T-helper 2 cell treated with Interferon-gamma antibody and Interleukin-4, amounts not matched to agents 100 ng/mL and 5 ng/mL, for 36 hours (primary cell): ENCODE measurements around the gene MASTL. TPM values are rescaled to one million over a fixed set of nuclear protein-coding genes. Genes with fewer than 3 reads are reported as not detected.

Experiments used
- intact Hi-C: fragments of 100-400 bp; cut with micrococcal nuclease; formaldehyde crosslinking; loops from one replicate; pipeline ENCODE4 v1.15.1; 2023
- total RNA-seq: library from RNA; stranded (reverse); gene quantifications from 2 replicates; pipeline ENCODE4 v1.2.3, GENCODE V29; 2022

MASTL gene
- total RNA-seq = 27.1 and 30.2 TPM in 2 replicates

DNA sequence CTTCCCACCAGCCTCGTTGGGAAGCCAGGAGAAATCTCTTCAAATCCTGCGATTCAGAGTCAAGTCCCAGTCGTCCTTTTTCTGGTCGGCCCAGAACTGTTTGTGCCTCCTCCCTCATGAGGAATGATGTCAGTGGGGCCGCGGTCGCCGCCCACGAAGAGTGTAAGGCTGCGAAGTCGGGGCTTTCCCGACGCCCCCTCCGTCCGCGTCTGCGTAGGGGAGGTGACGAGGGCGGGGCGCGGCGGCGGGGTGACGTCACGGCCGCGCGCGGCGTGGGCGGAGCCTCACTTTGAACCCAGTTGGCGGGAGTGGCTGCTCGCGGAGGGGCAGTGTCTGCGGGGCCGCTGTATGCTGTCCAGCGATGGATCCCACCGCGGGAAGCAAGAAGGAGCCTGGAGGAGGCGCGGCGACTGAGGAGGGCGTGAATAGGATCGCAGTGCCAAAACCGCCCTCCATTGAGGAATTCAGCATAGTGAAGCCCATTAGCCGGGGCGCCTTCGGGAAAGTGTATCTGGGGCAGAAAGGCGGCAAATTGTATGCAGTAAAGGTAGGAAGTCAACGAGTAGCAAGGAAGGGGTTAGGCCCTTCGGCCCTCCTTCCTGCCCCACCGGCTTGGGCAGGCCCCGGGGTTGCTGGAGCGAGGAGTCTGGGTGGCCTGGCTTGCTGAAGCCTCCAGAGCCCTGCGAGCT lies at the start of gene MASTL:
MASTL (plus strand) TSS at position 287 of the 689 bp plus-strand sequence; CDS start at position 362, 75 bp downstream.
- intact Hi-C loops = loop anchor here (1.0 to 10.0 kb wide), 7 partner anchors 55 to 1378 kb away; partner anchors contain the start of genes ANKRD26, PDSS1, RAB18 and WAC

- intact Hi-C loops = loop anchor here (10.0 kb wide), 1 partner anchor 397 kb away; the partner anchor contains the start of gene RAB18
These were observed 47.0 kb upstream of the MASTL start for GRCh38 chr10:27108165-27108564.

DNA sequence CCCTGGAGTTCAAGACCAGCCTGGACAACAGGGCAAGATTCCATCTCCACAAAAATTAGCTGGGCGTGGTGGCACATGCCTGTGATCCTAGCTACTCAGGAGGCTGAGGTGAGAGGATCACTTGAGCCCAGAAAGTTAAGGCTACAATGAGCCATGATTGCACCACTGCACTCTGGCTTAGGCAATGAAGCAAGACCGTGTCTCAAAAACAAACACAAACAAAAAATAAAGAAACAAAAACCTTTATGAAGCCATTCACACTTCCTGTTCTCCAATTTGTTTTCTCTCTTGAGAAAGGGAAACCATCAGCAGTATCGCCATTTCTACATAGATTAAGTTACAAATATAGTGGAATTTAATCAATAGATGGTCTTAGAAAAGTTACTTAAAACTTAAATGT lies 20.8 kb upstream of the MASTL start:
- intact Hi-C loops = no loop called here

GRCh38 chr10:27138277-27138676 lies 16.9 kb upstream of the MASTL start:
- intact Hi-C loops = no loop called here

DNA sequence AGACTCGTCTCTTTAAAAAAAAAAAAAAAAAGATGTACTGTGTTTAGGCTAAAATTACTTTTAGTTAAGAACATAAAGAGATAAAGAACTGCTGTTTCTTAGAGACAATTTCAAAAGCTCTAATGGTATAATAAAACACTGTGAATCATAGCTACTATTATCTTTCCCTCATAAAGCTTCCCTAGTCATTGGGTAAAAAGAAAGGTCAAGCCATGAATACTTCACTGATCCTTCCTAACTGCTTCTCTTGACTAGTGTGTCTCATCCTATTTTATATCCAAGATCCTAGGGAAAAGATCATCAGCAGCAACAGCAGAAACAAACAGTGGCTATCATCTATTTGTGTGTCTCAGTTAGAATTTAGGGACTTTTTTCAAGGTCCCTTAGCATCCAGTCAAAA lies 11.5 kb upstream of the MASTL start:
- intact Hi-C loops = no loop called here

DNA sequence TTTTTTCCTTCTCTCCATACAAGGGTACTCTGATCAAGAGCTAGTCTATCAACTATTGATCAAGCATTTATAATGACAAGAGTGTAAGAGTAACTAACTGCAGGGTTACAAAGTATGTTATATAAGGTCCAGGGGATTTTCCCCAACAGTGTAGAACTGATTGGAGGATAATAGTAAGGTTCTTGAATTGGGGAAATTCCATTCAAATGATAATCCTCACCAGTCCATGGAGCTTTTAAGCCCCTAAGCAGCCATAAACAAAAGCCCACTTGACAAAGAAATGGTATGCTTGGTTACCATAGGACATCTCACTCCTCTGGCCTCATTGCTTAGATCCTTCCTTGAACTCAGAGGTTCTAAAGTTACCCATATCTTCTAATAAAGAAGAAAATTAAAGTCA lies 9.2 kb upstream of the MASTL start:
- intact Hi-C loops = no loop called here

DNA sequence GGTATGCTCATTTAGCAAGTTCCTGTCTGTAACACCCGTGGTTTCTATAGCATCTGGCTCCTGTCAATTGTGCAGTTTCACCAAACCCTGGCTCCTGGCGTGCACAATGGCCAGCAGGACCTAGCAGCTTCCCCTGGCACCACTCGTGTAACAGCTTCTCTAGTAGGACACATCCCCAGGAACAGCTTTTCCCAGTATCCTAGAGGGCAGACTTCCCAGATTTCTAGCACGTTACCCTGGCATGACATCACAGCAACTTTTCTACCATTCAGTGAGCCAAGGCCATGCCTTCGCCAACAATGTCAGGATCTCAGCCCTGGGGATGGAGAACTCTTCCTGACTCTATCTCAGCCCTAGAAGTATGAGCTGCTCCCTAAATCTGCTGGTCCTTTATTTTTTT lies 7.5 kb upstream of the MASTL start:
- intact Hi-C loops = no loop called here

DNA sequence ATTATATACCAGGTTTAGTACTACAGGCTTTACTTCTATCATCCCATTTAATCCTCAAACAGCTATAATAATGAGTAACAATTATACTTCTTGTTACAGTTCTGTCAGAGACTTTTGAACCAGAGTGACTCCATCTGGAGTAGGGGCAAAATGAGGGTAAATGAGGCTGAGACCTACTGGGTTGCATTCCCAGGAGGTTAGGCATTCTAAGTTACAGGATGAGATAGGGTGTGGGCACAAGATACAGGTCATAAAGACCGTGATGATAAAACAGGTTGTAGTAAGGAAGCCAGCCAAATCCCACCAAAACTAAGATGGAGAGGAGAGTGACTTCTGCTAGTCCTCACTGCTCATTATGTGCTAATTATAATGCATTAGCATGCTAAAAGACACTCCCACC lies 4.9 kb upstream of the MASTL start:
- intact Hi-C loops = loop anchor here (10.0 kb wide), 2 partner anchors 425 to 665 kb away; no protein-coding TSS in a partner anchor

DNA sequence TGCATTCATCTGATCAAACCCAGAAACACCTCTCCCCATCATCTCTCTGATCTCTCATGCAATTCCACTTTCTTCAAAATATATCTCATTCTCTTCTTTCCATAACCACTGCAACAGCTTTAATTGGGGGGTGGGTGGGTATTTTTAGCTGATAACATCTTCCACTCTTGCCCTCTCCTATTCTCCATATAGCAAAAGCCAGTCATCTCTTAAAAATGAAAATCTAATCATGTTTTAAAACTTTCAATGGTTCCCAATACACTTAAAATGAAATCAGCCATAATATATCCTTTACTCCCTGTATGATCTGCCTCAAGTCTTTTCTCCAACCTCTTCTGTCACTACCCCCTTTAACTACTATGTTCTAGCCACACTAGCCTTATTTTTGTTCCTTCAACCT lies 2.5 kb upstream of the MASTL start:
- intact Hi-C loops = loop anchor here (10.0 kb wide), 2 partner anchors 428 to 668 kb away; no protein-coding TSS in a partner anchor

DNA sequence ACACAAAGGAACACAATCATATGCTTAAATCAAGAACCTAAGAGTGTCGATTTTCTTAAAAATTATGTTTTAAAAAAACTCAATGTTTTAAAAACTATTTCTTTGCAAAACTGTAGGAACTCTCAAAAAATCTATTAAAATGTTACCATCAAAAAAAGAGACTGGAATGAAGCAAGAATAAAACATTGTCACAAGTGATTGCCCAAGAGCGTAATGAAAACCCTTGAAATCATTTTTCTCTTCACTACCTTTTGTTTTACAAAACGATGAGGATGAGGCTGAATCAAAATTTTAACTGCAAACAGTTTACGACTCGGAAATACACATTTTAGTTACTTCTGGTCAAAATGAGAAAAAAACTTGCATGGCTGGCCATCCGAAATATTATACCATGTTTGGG lies 1.8 kb upstream of the MASTL start:
- intact Hi-C loops = loop anchor here (10.0 kb wide), 2 partner anchors 429 to 669 kb away; no protein-coding TSS in a partner anchor

DNA sequence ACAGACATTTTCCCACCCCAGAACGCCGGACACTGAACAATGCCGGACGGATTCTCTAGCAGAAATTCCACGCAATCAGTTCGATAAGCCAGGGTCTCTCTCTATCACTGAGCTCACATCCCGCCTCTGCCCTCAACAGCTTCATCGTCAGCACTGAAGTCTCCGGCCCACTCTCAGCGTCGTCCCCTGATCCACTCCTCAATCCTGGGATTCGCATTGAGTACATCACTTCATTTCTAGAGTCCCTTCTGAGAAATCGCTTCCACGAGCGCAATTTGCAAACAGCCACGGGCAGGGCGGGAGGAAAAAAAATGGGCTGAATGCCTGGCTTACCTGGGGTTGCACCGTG lies 1.3 kb upstream of the MASTL start:
- intact Hi-C loops = loop anchor here (1.0 to 10.0 kb wide), 7 partner anchors 88 to 1379 kb away; partner anchors contain the start of genes PDSS1 and WAC

DNA sequence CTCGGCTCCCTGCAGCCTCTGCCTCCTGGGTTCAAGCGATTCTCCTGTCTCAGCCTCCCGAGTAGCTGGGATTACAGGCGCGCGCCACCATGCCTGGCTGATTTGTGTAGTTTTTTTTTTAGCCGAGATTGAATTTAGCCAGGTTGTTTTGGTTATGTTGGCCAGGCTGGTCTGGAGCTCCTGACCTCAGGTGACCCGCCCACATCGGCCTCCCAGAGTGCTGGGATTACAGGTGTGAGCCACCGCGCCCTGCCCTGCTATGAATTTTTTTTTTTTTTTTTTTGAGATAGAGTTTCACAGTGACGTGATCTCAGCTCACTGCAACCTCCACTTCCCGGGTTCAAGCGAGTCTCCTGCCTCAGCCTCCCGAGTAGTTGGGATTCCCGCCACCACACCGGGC lies 1.4 kb downstream of the MASTL start:
- intact Hi-C loops = loop anchor here (10.0 kb wide), 2 partner anchors 432 to 672 kb away; no protein-coding TSS in a partner anchor

GRCh38 chr10:27157150-27157549 lies 2.0 kb downstream of the MASTL start:
- intact Hi-C loops = loop anchor here (10.0 kb wide), 2 partner anchors 432 to 672 kb away; no protein-coding TSS in a partner anchor

DNA sequence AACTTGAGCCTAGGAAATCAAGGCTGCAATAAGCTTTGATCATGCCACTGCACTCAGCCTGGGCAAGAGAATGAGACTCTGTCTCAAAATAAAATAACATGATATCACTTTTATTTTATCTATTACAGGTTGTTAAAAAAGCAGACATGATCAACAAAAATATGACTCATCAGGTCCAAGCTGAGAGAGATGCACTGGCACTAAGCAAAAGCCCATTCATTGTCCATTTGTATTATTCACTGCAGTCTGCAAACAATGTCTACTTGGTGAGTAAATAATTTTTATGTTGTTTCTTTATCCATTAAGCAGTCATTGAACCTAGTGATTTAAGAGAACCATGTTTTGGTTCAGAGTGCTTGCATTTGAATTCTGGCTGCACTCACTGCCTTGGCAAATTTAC lies 3.3 kb downstream of the MASTL start:
- intact Hi-C loops = loop anchor here (10.0 kb wide), 2 partner anchors 434 to 674 kb away; no protein-coding TSS in a partner anchor

DNA sequence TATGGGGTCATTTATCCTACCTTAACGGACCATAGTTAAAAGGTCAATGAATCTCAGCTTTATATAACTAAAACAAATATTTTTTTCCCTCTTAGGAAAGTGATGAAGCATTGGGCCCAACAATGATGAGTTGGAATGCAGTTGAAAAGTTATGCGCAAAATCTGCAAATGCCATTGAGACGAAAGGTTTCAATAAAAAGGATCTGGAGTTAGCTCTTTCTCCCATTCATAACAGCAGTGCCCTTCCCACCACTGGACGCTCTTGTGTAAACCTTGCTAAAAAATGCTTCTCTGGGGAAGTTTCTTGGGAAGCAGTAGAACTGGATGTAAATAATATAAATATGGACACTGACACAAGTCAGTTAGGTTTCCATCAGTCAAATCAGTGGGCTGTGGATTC lies 14.7 kb downstream of the MASTL start:
- intact Hi-C loops = no loop called here

GRCh38 chr10:27188259-27188658 lies 33.1 kb downstream of the MASTL start:
- intact Hi-C loops = no loop called here

GRCh38 chr10:27188897-27189296 lies 33.7 kb downstream of the MASTL start:
- intact Hi-C loops = no loop called here

DNA sequence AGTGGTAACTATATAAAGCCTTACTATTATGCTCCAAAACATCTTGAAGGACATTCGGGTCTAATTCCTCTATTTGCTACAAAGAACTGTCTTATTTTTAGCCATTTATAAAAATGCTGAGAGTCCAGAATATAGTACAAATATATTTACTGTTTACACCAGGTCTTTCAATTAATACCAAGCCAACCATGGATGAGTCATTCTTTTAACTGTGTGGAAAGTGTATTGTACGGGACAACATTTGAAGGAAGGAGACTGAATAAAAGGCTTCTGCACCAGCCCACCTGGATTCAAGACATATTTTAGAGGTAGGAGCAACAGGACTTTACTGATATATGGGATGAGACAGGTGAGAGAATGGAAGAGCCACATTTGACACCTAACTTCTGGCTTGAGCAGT lies 35.4 kb downstream of the MASTL start:
- intact Hi-C loops = no loop called here

- intact Hi-C loops = no loop called here
These were observed 37.1 kb downstream of the MASTL start for GRCh38 chr10:27192284-27192683.

GRCh38 chr10:27197980-27198620 lies 42.9 kb downstream of the MASTL start:
- intact Hi-C loops = no loop called here

- intact Hi-C loops = no loop called here
These were observed 48.7 kb downstream of the MASTL start for GRCh38 chr10:27203806-27204205.

- intact Hi-C loops = no loop called here
These were observed 52.2 kb downstream of the MASTL start for GRCh38 chr10:27207350-27207749.
